A673 (cell line): ENCODE measurements around the gene SPPL3.

ENCODE experiments used
- CTCF ChIP-seq: fragments of 300-800, 200-600 bp; sonication (generic); conservative IDR thresholded peaks from 2 replicates; pipeline ENCODE4 v1.5.1; 2017; ENCODE audit warnings: low read depth, mild to moderate bottlenecking, antibody characterized with exemption, low read length, moderate library complexity, mixed read lengths
- EZH2 ChIP-seq: fragments of 200-600 bp; sonication (generic); IDR thresholded peaks from 2 replicates; pipeline ENCODE4 v1.6.1; 2017; ENCODE audit warnings: borderline replicate concordance, low read depth, mild to moderate bottlenecking, mixed read lengths, antibody characterized with exemption, low read length; ENCODE audit not compliant: poor library complexity, severe bottlenecking

- TF ChIP-seq CTCF (no peak), EZH2 (no peak)
Measured at GRCh38 chr12:120817559-120818330, 86.4 kb downstream of the SPPL3 start.
